ENCODE measurements around the gene SOX5.
"Not testable (repeated sequence)": the region's sequence is repeated elsewhere in the genome, so short reads cannot be mapped to it uniquely, and the experiment has no call there.

The SOX5 gene

GRCh38 chr12:23751641-23752040 is 197.8 kb downstream of the SOX5 start:
- no peak for DNase-seq

- no peak for DNase-seq
Measured at GRCh38 chr12:23750923-23751322, 198.5 kb downstream of the SOX5 start.

- no peak for DNase-seq
Measured at GRCh38 chr12:23744696-23745095, 204.8 kb downstream of the SOX5 start.

- DNase-seq = no peak
Measured at GRCh38 chr12:23742574-23742973, 206.9 kb downstream of the SOX5 start.

GRCh38 chr12:23731493-23731892 is 218.0 kb downstream of the SOX5 start:
- DNase-seq = no peak

GRCh38 chr12:23731035-23731434 is 218.4 kb downstream of the SOX5 start:
- no peak for DNase-seq

- DNase-seq = no peak
Measured at GRCh38 chr12:23729359-23729758, 220.1 kb downstream of the SOX5 start.

- DNase-seq = no peak
Measured at GRCh38 chr12:23726646-23727045, 222.8 kb downstream of the SOX5 start.

GRCh38 chr12:23722655-23723054 is 226.8 kb downstream of the SOX5 start:
- no peak for DNase-seq

- DNase-seq = no peak
Measured at GRCh38 chr12:23721268-23721667, 228.2 kb downstream of the SOX5 start.

- DNase-seq = no peak
Measured at GRCh38 chr12:23719493-23719892, 230.0 kb downstream of the SOX5 start.

GRCh38 chr12:23710361-23710760 is 239.1 kb downstream of the SOX5 start:
- not testable (repeated sequence) for DNase-seq

GRCh38 chr12:23708185-23708837 is 241.2 kb downstream of the SOX5 start:
- DNase-seq = no peak

- no peak for DNase-seq
Measured at GRCh38 chr12:23707270-23707669, 242.2 kb downstream of the SOX5 start.

GRCh38 chr12:23704992-23705943 is 244.2 kb downstream of the SOX5 start:
- no peak for DNase-seq

GRCh38 chr12:23703051-23703450 is 246.4 kb downstream of the SOX5 start:
- DNase-seq = no peak

- no peak for DNase-seq
Measured at GRCh38 chr12:23699031-23699430, 250.4 kb downstream of the SOX5 start.

GRCh38 chr12:23694920-23695319 is 254.6 kb downstream of the SOX5 start:
- no peak for DNase-seq

GRCh38 chr12:23694307-23694706 is 255.2 kb downstream of the SOX5 start:
- no peak for DNase-seq

GRCh38 chr12:23687947-23688346 is 261.5 kb downstream of the SOX5 start:
- no peak for DNase-seq

GRCh38 chr12:23686095-23686494 is 263.4 kb downstream of the SOX5 start:
- no peak for DNase-seq

GRCh38 chr12:23684121-23684520 is 265.3 kb downstream of the SOX5 start:
- DNase-seq = no peak

- no peak for DNase-seq
Measured at GRCh38 chr12:23681237-23681636, 268.2 kb downstream of the SOX5 start.

GRCh38 chr12:23674064-23674463 is 275.4 kb downstream of the SOX5 start:
- no peak for DNase-seq
